Measurements from ENCODE around the gene PLAU. TPM values are rescaled to one million over a fixed set of nuclear protein-coding genes. Genes with fewer than 3 reads are reported as not detected.
A peak's percentile ranks its signal among the peaks of the same experiment; 100 is the strongest.

Gene PLAU
- total and polyA plus RNA-seq, 10 of the 15 experiments (the other 5 are each of a cell fraction or from before 2014, with no cell fraction given): 2.5 to 20.9 (median 11.5) TPM

DNA sequence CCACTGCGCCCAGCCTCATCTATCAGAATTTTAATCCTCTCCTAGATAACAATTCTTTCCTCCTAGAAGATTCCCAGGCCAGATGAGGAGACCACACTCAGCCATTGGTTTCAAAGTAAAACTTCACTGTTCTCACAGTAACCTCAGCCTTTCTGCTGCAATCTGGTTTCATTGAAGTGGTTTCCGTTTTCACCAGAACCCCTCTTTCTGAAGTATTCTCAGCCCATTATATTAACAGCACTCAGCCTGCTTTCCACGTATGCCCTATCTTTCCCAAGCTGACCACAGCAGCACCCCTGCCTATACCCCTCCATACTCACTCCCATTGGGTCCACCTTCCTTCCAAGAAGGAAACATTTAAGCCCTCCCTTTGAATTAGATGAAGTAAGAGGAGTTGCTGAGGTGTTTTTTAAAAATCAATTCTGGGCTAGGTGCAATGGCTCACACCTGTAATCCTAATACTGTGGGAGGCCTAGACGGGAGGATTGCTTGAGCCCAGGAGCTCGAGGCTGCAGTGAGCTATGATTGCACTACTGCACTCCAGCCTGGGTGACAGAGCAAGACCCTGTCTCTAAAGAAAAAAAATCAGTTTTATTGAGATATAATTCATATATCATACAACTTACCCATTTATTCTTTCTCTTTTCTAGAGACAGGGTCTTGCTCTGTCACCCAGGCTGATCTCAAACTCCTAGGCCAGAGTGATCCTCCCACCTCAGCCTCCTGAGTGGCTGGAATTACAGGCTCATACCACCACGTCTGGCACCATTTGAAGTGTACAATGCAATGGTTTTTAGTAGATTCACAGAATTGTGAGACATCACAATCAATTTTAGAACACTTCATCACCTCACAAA is 11.3 kb downstream of the PLAU start (continued):
- TF ChIP-seq, protein P1, sequence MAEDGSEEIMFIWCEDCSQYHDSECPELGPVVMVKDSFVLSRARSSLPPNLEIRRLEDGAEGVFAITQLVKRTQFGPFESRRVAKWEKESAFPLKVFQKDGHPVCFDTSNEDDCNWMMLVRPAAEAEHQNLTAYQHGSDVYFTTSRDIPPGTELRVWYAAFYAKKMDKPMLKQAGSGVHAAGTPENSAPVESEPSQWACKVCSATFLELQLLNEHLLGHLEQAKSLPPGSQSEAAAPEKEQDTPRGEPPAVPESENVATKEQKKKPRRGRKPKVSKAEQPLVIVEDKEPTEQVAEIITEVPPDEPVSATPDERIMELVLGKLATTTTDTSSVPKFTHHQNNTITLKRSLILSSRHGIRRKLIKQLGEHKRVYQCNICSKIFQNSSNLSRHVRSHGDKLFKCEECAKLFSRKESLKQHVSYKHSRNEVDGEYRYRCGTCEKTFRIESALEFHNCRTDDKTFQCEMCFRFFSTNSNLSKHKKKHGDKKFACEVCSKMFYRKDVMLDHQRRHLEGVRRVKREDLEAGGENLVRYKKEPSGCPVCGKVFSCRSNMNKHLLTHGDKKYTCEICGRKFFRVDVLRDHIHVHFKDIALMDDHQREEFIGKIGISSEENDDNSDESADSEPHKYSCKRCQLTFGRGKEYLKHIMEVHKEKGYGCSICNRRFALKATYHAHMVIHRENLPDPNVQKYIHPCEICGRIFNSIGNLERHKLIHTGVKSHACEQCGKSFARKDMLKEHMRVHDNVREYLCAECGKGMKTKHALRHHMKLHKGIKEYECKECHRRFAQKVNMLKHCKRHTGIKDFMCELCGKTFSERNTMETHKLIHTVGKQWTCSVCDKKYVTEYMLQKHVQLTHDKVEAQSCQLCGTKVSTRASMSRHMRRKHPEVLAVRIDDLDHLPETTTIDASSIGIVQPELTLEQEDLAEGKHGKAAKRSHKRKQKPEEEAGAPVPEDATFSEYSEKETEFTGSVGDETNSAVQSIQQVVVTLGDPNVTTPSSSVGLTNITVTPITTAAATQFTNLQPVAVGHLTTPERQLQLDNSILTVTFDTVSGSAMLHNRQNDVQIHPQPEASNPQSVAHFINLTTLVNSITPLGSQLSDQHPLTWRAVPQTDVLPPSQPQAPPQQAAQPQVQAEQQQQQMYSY (CRISPR knock-in tag; IDR thresholded peaks at IDR 0.05): no peak
- TF ChIP-seq SMC3 (IDR thresholded peaks at IDR 0.05; ENCODE audit: borderline replicate concordance, low read length) (no peak), DPF2 (IDR thresholded peaks at IDR 0.05) (0 out of 2 replicates have a peak, but pooled peaks have one; percentile 15), CREM (IDR thresholded peaks at IDR 0.05; ENCODE audit: low read depth) (no peak), RAD21 (IDR thresholded peaks at IDR 0.05; ENCODE audit: insufficient read depth, low read depth, low read length) (no peak), RELA (IDR thresholded peaks at IDR 0.05; ENCODE audit: borderline replicate concordance, partially characterized antibody) (no peak), GATAD2B (conservative IDR thresholded peaks at IDR 0.05; ENCODE audit: low read depth) (no peak), MTA2 (IDR thresholded peaks at IDR 0.05; ENCODE audit: low read depth) (peak; percentile 49), FOXM1 (IDR thresholded peaks at IDR 0.05; ENCODE audit: low read depth, low read length) (no peak), RBBP5 (conservative IDR thresholded peaks at IDR 0.05) (no peak), MXI1 (IDR thresholded peaks at IDR 0.05; ENCODE audit: low read depth, low read length) (no peak), TAF1 (IDR thresholded peaks at IDR 0.05; ENCODE audit: borderline replicate concordance, low read depth, low read length) (no peak), NFYB (IDR thresholded peaks at IDR 0.05; ENCODE audit: insufficient read depth, low read depth, low read length) (no peak), NFYA (IDR thresholded peaks at IDR 0.05; ENCODE audit: borderline replicate concordance, low read depth, low read length) (no peak), SREBF2 (IDR thresholded peaks at IDR 0.05; ENCODE audit: low read length) (no peak), NRF1 (conservative IDR thresholded peaks at IDR 0.05; ENCODE audit: low read depth, low read length) (no peak), TCF12 (IDR thresholded peaks at IDR 0.05; ENCODE audit: low read depth, low read length) (no peak)
- TF ChIP-seq, protein P2, sequence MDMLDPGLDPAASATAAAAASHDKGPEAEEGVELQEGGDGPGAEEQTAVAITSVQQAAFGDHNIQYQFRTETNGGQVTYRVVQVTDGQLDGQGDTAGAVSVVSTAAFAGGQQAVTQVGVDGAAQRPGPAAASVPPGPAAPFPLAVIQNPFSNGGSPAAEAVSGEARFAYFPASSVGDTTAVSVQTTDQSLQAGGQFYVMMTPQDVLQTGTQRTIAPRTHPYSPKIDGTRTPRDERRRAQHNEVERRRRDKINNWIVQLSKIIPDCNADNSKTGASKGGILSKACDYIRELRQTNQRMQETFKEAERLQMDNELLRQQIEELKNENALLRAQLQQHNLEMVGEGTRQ (IDR thresholded peaks at IDR 0.05; ENCODE audit: borderline replicate concordance, low read depth, low read length): no peak
- TF ChIP-seq, protein P3, sequence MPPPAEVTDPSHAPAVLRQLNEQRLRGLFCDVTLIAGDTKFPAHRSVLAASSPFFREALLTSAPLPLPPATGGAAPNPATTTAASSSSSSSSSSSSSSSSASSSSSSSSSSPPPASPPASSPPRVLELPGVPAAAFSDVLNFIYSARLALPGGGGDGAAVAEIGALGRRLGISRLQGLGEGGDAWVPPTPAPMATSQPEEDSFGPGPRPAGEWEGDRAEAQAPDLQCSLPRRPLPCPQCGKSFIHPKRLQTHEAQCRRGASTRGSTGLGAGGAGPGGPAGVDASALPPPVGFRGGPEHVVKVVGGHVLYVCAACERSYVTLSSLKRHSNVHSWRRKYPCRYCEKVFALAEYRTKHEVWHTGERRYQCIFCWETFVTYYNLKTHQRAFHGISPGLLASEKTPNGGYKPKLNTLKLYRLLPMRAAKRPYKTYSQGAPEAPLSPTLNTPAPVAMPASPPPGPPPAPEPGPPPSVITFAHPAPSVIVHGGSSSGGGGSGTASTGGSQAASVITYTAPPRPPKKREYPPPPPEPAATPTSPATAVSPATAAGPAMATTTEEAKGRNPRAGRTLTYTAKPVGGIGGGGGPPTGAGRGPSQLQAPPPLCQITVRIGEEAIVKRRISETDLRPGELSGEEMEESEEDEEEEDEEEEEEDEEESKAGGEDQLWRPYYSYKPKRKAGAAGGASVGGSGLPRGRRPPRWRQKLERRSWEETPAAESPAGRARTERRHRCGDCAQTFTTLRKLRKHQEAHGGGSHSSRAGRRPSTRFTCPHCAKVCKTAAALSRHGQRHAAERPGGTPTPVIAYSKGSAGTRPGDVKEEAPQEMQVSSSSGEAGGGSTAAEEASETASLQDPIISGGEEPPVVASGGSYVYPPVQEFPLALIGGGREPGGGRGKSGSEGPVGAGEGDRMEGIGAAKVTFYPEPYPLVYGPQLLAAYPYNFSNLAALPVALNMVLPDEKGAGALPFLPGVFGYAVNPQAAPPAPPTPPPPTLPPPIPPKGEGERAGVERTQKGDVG (CRISPR knock-in tag; IDR thresholded peaks at IDR 0.05): no peak
- TF ChIP-seq, protein P4, sequence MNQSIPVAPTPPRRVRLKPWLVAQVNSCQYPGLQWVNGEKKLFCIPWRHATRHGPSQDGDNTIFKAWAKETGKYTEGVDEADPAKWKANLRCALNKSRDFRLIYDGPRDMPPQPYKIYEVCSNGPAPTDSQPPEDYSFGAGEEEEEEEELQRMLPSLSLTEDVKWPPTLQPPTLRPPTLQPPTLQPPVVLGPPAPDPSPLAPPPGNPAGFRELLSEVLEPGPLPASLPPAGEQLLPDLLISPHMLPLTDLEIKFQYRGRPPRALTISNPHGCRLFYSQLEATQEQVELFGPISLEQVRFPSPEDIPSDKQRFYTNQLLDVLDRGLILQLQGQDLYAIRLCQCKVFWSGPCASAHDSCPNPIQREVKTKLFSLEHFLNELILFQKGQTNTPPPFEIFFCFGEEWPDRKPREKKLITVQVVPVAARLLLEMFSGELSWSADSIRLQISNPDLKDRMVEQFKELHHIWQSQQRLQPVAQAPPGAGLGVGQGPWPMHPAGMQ (IDR thresholded peaks at IDR 0.05; ENCODE audit: borderline replicate concordance): no peak

All from GM12878 (cell line).